Measurements from ENCODE around the gene FADD.

- TF ChIP-seq, protein P1, sequence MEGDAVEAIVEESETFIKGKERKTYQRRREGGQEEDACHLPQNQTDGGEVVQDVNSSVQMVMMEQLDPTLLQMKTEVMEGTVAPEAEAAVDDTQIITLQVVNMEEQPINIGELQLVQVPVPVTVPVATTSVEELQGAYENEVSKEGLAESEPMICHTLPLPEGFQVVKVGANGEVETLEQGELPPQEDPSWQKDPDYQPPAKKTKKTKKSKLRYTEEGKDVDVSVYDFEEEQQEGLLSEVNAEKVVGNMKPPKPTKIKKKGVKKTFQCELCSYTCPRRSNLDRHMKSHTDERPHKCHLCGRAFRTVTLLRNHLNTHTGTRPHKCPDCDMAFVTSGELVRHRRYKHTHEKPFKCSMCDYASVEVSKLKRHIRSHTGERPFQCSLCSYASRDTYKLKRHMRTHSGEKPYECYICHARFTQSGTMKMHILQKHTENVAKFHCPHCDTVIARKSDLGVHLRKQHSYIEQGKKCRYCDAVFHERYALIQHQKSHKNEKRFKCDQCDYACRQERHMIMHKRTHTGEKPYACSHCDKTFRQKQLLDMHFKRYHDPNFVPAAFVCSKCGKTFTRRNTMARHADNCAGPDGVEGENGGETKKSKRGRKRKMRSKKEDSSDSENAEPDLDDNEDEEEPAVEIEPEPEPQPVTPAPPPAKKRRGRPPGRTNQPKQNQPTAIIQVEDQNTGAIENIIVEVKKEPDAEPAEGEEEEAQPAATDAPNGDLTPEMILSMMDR (conservative IDR thresholded peaks at IDR 0.05) = no peak
- TF ChIP-seq ZFX (IDR thresholded peaks at IDR 0.05) = no peak
Measured at GRCh38 chr11:70229737-70230136, 26.6 kb downstream of the FADD start.

All from C4-2B (cell line).